Esophagus muscularis mucosa (tissue), 3 donors: ENCODE results near the gene FCAMR.

Source experiments
- CTCF ChIP-seq, 3 experiments: fragments of 200-600 bp in 2 of 3; fragments of 450-650 bp in 1 of 3; sonication (generic) in 2 of 3; IDR thresholded peaks; one replicate each; pipeline ENCODE4 v1.5.1; 2017 to 2019; ENCODE audit warnings: antibody characterized with exemption in 3 of 3, mild to moderate bottlenecking in 2 of 3, moderate library complexity in 1 of 3
- POLR2A ChIP-seq: fragments of 450-650 bp; IDR thresholded peaks from one replicate; pipeline ENCODE4 v1.6.1; 2017; ENCODE audit warnings: antibody characterized with exemption, moderate library complexity, mild to moderate bottlenecking, low read depth
- POLR2AphosphoS5 ChIP-seq, 2 donors: sonication (generic); formaldehyde crosslinking; IDR thresholded peaks; one replicate each; pipeline ENCODE4 v1.6.1; 2017; ENCODE audit warnings: antibody characterized with exemption in 2 of 2

GRCh38 chr1:206908038-206908437 lies 62.2 kb downstream of the FCAMR start:
- TF ChIP-seq CTCF (IDR thresholded peaks at IDR 0.05): no peak
- TF ChIP-seq POLR2AphosphoS5 (IDR thresholded peaks at IDR 0.05): no peak
- no peak for TF ChIP-seq POLR2A
